SK-N-MC (cell line): ENCODE measurements around the gene ACTC1.

Experiments
- EZH2 ChIP-seq: fragments of 200-600 bp; sonication (generic); IDR thresholded peaks from one replicate; pipeline ENCODE4 v1.6.1; 2017; ENCODE audit warnings: antibody characterized with exemption
- POLR2AphosphoS5 ChIP-seq: IDR thresholded peaks from 2 replicates; pipeline ENCODE4 v1.6.1; 2012; ENCODE audit warnings: mild to moderate bottlenecking, low read depth, low read length, borderline replicate concordance

GRCh38 chr15:34753236-34753894 lies 42.0 kb downstream of the ACTC1 start:
- TF ChIP-seq POLR2AphosphoS5 (no peak), EZH2 (no peak)
